Measurements from ENCODE around the gene RIPOR1. TPM values are rescaled to one million over a fixed set of nuclear protein-coding genes. Genes with fewer than 3 reads are reported as not detected.
"Not testable (repeated sequence)": the region's sequence is repeated elsewhere in the genome, so short reads cannot be mapped to it uniquely, and the experiment has no call there.

Gene RIPOR1
- total and polyA plus RNA-seq, 8 donors = 31.8 to 53.8 (median 36.2) TPM

DNA sequence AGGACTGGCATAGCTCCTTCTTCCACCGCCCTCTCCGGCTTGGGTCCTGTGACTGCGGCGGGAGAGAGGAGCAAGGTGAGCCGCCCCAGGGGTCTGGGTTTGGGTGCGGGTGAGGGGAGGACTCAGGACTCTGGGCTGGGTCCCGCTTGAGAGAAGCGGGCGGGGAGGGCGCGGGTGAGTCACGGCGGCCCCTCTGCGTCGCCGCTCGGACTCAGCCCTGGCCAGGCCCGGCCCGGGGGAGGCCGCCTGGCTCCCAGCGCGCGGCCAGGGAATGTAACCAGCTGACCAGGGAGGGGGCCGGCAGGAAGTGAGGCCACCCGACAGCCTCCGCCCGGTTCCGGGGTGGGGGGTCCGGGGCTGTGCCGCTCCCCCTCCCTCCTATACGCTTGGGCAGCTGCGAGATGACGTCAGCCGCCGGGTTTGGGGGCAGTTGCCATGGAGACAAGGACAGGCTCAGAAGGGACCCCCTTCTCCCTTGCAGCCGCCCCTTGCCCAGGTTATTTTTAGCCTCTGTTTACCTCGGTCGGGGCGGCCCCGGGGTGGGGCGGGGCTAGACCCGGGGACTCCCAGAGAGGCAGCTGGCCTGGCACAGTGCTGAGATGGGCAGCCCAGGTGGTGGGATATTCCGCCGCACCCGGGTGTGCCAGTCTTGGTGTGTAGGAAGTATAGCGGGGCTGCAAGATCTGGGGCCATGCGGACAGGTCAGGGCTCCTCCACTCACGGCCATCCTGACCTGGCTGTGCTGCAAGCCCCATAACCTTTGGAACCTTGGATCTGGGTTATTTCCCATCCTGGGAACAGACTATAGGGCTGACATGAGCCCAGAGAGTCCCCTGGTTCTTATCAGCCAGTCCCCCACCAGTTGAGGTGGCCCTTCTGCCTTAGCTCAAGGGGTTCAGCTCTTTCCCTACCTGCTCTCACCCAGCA, 1.6 kb downstream of the RIPOR1 start:
- Histone ChIP-seq H3K4me3 (peak overlapping the region; percentile 66 to 93 (median 80)), H3K4me1 (peaks cover 0 to 18% (median 11%) of the 10 kb centered on the region in 3 donors), H3K27me3 (no peaks in the 10 kb centered on the region), H3K9me3 (no peaks in the 10 kb centered on the region), H3K36me3 (no peaks in the 10 kb centered on the region), H3K27ac (peak overlapping the region; percentile 70 to 87 (median 79))
- TF ChIP-seq, protein P1, sequence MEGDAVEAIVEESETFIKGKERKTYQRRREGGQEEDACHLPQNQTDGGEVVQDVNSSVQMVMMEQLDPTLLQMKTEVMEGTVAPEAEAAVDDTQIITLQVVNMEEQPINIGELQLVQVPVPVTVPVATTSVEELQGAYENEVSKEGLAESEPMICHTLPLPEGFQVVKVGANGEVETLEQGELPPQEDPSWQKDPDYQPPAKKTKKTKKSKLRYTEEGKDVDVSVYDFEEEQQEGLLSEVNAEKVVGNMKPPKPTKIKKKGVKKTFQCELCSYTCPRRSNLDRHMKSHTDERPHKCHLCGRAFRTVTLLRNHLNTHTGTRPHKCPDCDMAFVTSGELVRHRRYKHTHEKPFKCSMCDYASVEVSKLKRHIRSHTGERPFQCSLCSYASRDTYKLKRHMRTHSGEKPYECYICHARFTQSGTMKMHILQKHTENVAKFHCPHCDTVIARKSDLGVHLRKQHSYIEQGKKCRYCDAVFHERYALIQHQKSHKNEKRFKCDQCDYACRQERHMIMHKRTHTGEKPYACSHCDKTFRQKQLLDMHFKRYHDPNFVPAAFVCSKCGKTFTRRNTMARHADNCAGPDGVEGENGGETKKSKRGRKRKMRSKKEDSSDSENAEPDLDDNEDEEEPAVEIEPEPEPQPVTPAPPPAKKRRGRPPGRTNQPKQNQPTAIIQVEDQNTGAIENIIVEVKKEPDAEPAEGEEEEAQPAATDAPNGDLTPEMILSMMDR (IDR thresholded peaks at IDR 0.05) = no peak
- intact Hi-C loops (cut with DNase I) = no loop called here
- WGBS, 2 donors = 2 to 4% methylated on average over 19 to 48 of the region's 48 CpGs
- DNase-seq (peak; percentile 71 to 89 (median 80)), FAIRE-seq (no peak), ATAC-seq (peak; percentile 64 to 80 (median 73))

DNA sequence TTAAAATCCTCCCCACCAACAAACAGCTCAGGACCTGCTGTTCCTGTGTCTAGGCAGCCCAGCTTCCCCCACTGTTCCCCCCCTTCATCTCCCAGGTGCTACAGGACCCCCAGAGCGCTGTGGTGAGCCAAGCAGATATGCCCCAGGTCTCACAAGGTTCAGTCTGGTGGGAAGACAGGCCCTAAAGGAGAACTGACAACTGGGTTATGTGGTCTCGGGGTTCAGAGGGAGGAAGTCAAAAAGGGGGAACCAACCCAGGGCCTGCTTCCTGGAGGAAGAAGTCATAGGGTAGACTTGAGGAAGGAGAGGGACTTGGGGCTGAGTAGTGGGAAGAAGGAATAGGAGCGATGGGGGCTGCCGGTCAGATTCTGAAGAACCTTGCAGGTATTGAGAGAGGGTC, 2.6 kb downstream of the RIPOR1 start:
- DNase-seq (no peak), FAIRE-seq (no peak), ATAC-seq (no peak)
- Histone ChIP-seq H3K4me1 (peaks cover 0 to 18% (median 11%) of the 10 kb centered on the region in 3 donors), H3K36me3 (no peaks in the 10 kb centered on the region), H3K27me3 (no peaks in the 10 kb centered on the region), H3K9me3 (no peaks in the 10 kb centered on the region), H3K4me3 (no peak overlapping the region), H3K27ac (peak overlapping the region in 1 of 4 donors; percentile 87)
- WGBS, 2 donors = 92 to 96% methylated on average over 4 of the region's 4 CpGs
- intact Hi-C loops (cut with DNase I) = no loop called here
- TF ChIP-seq, protein P1 (IDR thresholded peaks at IDR 0.05) = no peak

DNA sequence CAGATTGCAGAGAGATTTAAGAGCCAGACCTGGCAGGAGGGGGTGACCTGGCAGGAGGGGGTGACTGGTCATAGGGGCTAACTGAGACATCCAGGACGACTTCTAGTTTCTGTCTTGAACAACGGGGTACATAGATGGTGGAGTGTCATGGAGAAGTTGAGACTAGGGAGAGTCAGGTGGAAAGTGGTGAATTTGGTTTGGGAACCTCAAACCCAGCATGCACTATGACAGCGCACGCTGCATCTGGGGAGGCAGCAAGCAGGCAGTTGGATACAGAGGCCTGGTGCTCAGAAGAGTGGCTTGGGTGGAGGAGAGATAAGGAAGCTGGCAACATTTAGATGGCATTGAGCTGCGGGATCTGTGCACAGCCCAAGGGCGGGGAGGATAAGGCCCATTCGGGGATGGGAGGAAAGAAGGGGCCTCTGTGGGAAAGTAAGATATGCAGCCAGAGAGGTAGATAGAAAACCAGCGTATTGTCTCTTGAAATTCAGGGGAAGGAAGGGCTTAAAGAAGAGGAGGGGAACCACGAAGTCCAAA, 4.5 kb downstream of the RIPOR1 start:
- Histone ChIP-seq H3K36me3 (no peaks in the 10 kb centered on the region), H3K27ac (no peak overlapping the region), H3K27me3 (no peaks in the 10 kb centered on the region), H3K4me1 (peaks cover 0 to 17% (median 11%) of the 10 kb centered on the region in 3 donors), H3K9me3 (no peaks in the 10 kb centered on the region), H3K4me3 (no peak overlapping the region)
- intact Hi-C loops (cut with DNase I) = no loop called here
- TF ChIP-seq, protein P1 (IDR thresholded peaks at IDR 0.05) = no peak
- FAIRE-seq (no peak), DNase-seq (no peak), ATAC-seq (no peak)
- 60 to 61% methylated on average over 9 of the region's 9 CpGs for WGBS, 2 donors

GRCh38 chr16:67533987-67534386, 5.4 kb downstream of the RIPOR1 start:
- H3K36me3 ChIP-seq; ATAC-seq; H3K9me3 ChIP-seq; H3K4me3 ChIP-seq; H3K27ac ChIP-seq; DNase-seq; intact Hi-C loops (cut with DNase I); FAIRE-seq; H3K27me3 ChIP-seq: not testable (repeated sequence)
- 92 to 94% methylated on average over 6 of the region's 6 CpGs for WGBS, 2 donors
- H3K4me1 ChIP-seq = peaks cover 0 to 18% (median 14%) of the 10 kb centered on the region in 3 donors

DNA sequence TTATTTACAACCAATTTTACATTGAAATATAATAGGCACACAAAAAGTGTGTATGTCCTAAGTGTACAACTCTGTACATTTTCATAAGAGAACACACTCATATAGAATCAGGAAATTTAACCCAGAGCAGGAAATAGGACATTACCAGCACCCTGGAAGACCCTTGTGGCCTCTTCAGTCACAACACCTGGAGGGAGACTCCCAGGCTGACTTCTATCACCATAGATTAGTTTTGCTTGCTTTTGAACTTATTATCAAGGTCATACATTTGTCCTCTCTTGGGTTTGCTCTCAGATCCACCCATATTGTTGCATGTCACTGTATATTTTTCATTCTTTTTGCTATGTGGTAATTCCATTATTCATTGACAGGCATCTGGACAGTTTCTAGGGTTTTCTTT, 5.8 kb downstream of the RIPOR1 start:
- Histone ChIP-seq H3K36me3 (no peaks in the 10 kb centered on the region), H3K4me1 (peaks cover 0 to 18% (median 18%) of the 10 kb centered on the region in 3 donors), H3K9me3 (no peaks in the 10 kb centered on the region), H3K27me3 (no peaks in the 10 kb centered on the region), H3K27ac (no peak overlapping the region), H3K4me3 (no peak overlapping the region)
- TF ChIP-seq, protein P1 (IDR thresholded peaks at IDR 0.05) = no peak
- no peak for ATAC-seq
- intact Hi-C loops (cut with DNase I) = no loop called here
- DNase-seq = no peak
- no peak for FAIRE-seq
